A673 (cell line): ENCODE results near the gene PHRF1. TPM values are rescaled to one million over a fixed set of nuclear protein-coding genes. Genes with fewer than 3 reads are reported as not detected.
"Not testable (repeated sequence)": the region's sequence is repeated elsewhere in the genome, so short reads cannot be mapped to it uniquely, and the experiment has no call there.

ENCODE experiments used
- BruUV-seq: library from RNA; stranded (reverse); fragments of 400-500 nt; replicated peaks from 2 replicates; lab custom pipeline; 2021; lab: Mats Ljungman, UMichigan
- CTCF ChIA-PET: fragments of 300-600 bp; sonication (Branson Sonifier 250); formaldehyde crosslinking; loops from one replicate; lab custom pipeline; 2022; ENCODE audit warnings: antibody characterized with exemption; lab: Charles Lee
- POLR2A ChIA-PET: fragments of 300-600 bp; sonication (Branson Sonifier 250); formaldehyde crosslinking; loops from one replicate; lab custom pipeline; 2022; ENCODE audit warnings: antibody characterized with exemption; ENCODE audit not compliant: low non-redundant PET; lab: Charles Lee
- DNase-seq: peaks from one replicate; pipeline ENCODE4 v3.0.0-alpha.2; 2015; ENCODE audit warnings: low spot score
- H3K27ac ChIP-seq: fragments of 200-600 bp; sonication (generic); 2 replicates; pipeline ENCODE4 v1.5.1; 2016; ENCODE audit warnings: mixed run types, low read depth, mild to moderate bottlenecking, mixed read lengths, antibody characterized with exemption, low read length; ENCODE audit not compliant: poor library complexity, severe bottlenecking
- H3K27me3 ChIP-seq: fragments of 200-600 bp; sonication (generic); replicated peaks from 2 replicates; pipeline ENCODE4 v1.6.1; 2017; ENCODE audit warnings: mixed run types, low read depth, mild to moderate bottlenecking, mixed read lengths, antibody characterized with exemption, low read length; ENCODE audit not compliant: insufficient read depth, poor library complexity
- H3K36me3 ChIP-seq: fragments of 200-600 bp; sonication (generic); 2 replicates; pipeline ENCODE4 v1.6.1; 2016; ENCODE audit warnings: mixed run types, mild to moderate bottlenecking, mixed read lengths, antibody characterized with exemption, low read length; ENCODE audit not compliant: insufficient read depth, poor library complexity, severe bottlenecking
- H3K4me1 ChIP-seq: fragments of 200-600 bp; sonication (generic); 2 replicates; pipeline ENCODE4 v1.6.1; 2017; ENCODE audit warnings: mixed run types, mild to moderate bottlenecking, mixed read lengths, antibody characterized with exemption, low read length; ENCODE audit not compliant: insufficient read depth, poor library complexity, severe bottlenecking
- H3K4me3 ChIP-seq: fragments of 200-600 bp; sonication (generic); 2 replicates; pipeline ENCODE4 v1.5.1; 2016; ENCODE audit warnings: low read depth, mixed run types, mild to moderate bottlenecking, mixed read lengths, low read length; ENCODE audit not compliant: poor library complexity, severe bottlenecking
- H3K9me3 ChIP-seq: fragments of 200-600 bp; sonication (generic); 2 replicates; pipeline ENCODE4 v1.6.1; 2016; ENCODE audit warnings: mixed run types, low read depth, mild to moderate bottlenecking, mixed read lengths, antibody characterized with exemption, low read length; ENCODE audit not compliant: poor library complexity, severe bottlenecking
- EZH2 ChIP-seq: fragments of 200-600 bp; sonication (generic); IDR thresholded peaks from 2 replicates; pipeline ENCODE4 v1.6.1; 2017; ENCODE audit warnings: borderline replicate concordance, low read depth, mild to moderate bottlenecking, mixed read lengths, antibody characterized with exemption, low read length; ENCODE audit not compliant: poor library complexity, severe bottlenecking
- intact Hi-C: fragments of 100-400 bp; cut with micrococcal nuclease; formaldehyde crosslinking; loops from one replicate; pipeline ENCODE4 v1.10.0; 2022; ENCODE audit not compliant: unreplicated experiment
- total RNA-seq: library from RNA; stranded (reverse); gene quantifications from 2 replicates; pipeline ENCODE4 v1.2.3, GENCODE V29; 2021
- TF ChIP-seq, protein P1 (sequence below): fragments of 300-800, 200-600 bp; sonication (generic); conservative IDR thresholded peaks from 2 replicates; pipeline ENCODE4 v1.5.1; 2017; ENCODE audit warnings: low read depth, mild to moderate bottlenecking, antibody characterized with exemption, low read length, moderate library complexity, mixed read lengths

Gene PHRF1
- total RNA-seq, 1 experiment from 2014 or later: 43.0 TPM

DNA sequence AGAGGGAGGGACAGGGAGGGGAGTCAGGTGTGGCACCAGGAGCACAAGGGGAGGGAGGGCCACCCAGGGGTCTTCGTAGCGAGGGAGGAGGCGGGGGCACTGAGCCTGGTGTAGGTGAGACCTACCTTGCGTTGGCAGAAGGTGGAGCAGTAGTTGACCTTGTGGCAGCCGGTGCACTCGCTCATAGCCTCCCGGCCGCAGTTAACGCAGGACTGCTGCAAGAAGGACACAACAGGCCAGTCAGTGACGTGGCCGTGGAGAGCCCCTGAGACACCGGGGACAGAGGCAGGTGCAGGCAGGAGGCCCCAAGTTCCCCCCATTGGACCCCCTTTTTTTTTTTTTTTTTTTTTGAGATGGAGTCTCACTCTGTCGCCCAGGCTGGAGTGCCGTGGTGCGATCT, 77.6 kb downstream of the PHRF1 start:
- intact Hi-C loops: no loop called here
- CTCF ChIA-PET: no interaction called here

DNA sequence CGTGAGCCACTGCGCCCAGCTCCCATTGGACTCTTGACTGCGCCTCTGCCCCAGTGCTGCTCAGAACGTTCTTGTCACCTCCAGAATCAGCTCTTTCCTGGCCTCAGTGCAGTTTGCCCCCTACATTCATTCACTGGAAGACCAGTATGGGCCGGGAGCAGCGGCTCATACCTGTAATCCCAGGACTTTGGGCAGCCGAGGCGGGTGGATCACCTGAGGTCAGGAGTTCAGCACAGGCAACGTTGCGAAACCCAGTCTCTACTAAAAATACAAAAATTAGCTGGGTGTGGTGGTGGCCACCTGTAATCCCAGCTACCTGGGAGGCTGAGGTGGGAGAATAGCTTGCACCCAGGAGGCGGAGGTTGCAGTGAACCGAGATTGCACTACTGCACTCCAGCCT, 78.2 kb downstream of the PHRF1 start:
- H3K4me1 ChIP-seq, H3K27ac ChIP-seq, H3K36me3 ChIP-seq, POLR2A ChIA-PET, BruUV-seq, CTCF ChIA-PET, H3K27me3 ChIP-seq, H3K4me3 ChIP-seq, DNase-seq, intact Hi-C loops, H3K9me3 ChIP-seq: not testable (repeated sequence)

More for the DNA sequence above, 77.6 kb downstream of the PHRF1 start:
- POLR2A ChIA-PET: no interaction called here
- no peaks in the 10 kb centered on the region for H3K4me1 ChIP-seq
- peaks cover 3% of the 10 kb centered on the region for H3K36me3 ChIP-seq
- H3K9me3 ChIP-seq: no peaks in the 10 kb centered on the region
- TF ChIP-seq EZH2: no peak
- TF ChIP-seq, protein P1, sequence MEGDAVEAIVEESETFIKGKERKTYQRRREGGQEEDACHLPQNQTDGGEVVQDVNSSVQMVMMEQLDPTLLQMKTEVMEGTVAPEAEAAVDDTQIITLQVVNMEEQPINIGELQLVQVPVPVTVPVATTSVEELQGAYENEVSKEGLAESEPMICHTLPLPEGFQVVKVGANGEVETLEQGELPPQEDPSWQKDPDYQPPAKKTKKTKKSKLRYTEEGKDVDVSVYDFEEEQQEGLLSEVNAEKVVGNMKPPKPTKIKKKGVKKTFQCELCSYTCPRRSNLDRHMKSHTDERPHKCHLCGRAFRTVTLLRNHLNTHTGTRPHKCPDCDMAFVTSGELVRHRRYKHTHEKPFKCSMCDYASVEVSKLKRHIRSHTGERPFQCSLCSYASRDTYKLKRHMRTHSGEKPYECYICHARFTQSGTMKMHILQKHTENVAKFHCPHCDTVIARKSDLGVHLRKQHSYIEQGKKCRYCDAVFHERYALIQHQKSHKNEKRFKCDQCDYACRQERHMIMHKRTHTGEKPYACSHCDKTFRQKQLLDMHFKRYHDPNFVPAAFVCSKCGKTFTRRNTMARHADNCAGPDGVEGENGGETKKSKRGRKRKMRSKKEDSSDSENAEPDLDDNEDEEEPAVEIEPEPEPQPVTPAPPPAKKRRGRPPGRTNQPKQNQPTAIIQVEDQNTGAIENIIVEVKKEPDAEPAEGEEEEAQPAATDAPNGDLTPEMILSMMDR: no peak
- BruUV-seq: no TSS peak
- H3K27me3 ChIP-seq: no peaks in the 10 kb centered on the region
- no peak overlapping the region for H3K27ac ChIP-seq
- H3K4me3 ChIP-seq: no peak overlapping the region
- DNase-seq: no peak

- Histone ChIP-seq H3K4me1 (peaks cover under 1% of the 10 kb centered on the region), H3K9me3 (no peaks in the 10 kb centered on the region), H3K36me3 (peaks cover 3% of the 10 kb centered on the region), H3K27me3 (no peaks in the 10 kb centered on the region), H3K4me3 (no peak overlapping the region), H3K27ac (no peak overlapping the region)
- no peak for DNase-seq
- TF ChIP-seq EZH2: no peak
- TF ChIP-seq, protein P1: no peak
- ChIA-PET POLR2A (no interaction called here), CTCF (no interaction called here)
- BruUV-seq: no TSS peak
- intact Hi-C loops: no loop called here
Measured at GRCh38 chr11:655036-655726, 78.9 kb downstream of the PHRF1 start.

DNA sequence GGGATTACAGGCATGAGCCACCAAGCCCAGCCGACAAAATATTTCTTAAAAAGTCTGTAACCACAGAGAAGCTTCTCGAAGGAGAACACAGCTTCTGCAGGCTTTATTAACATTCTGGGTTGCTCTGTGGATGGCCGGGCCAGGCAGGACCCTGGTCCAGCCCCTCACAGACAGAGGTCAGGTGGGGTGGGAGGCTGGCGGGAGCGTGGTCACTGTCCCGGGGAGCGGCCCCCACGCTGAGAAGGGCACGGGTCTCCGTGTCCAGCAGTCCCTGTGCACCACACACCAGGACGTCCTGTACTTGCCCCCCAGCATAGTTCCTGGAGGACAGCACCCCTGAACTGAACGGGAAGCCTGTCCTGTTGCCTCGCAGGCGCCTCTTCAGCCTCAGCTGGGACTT, 80.2 kb downstream of the PHRF1 start:
- Histone ChIP-seq H3K4me1 (peaks cover 5% of the 10 kb centered on the region), H3K36me3 (no peaks in the 10 kb centered on the region), H3K27ac (no peak overlapping the region), H3K4me3 (no peak overlapping the region), H3K27me3 (no peaks in the 10 kb centered on the region), H3K9me3 (no peaks in the 10 kb centered on the region)
- TF ChIP-seq, protein P1: no peak
- DNase-seq: no peak
- BruUV-seq: no TSS peak
- intact Hi-C loops: no loop called here
- POLR2A ChIA-PET: no interaction called here
- CTCF ChIA-PET: no interaction called here
